Mesothelial cell of epicardium (in vitro differentiated cells): ENCODE results near the gene CCT5. TPM values are rescaled to one million over a fixed set of nuclear protein-coding genes. Genes with fewer than 3 reads are reported as not detected.

Experiments
- DNase-seq, 2 experiments: peaks; one replicate each; pipeline ENCODE4 v3.0.0; 2021; ENCODE audit warnings: low spot score in 2 of 2; ENCODE audit not compliant: unreplicated experiment in 2 of 2
- H3K27ac Mint-ChIP-seq: 2 replicates; pipeline ENCODE4 v1.8.0; 2021; ENCODE audit warnings: mixed read lengths
- H3K27me3 Mint-ChIP-seq: 2 replicates; pipeline ENCODE4 v1.8.0; 2021; ENCODE audit warnings: low read depth, mixed read lengths
- H3K36me3 Mint-ChIP-seq: 2 replicates; pipeline ENCODE4 v1.8.0; 2021; ENCODE audit warnings: mixed read lengths
- H3K4me1 Mint-ChIP-seq: 2 replicates; pipeline ENCODE4 v1.8.0; 2021; ENCODE audit warnings: mixed read lengths
- H3K4me3 Mint-ChIP-seq: 2 replicates; pipeline ENCODE4 v1.8.0; 2021; ENCODE audit warnings: mild to moderate bottlenecking, moderate library complexity, mixed read lengths
- H3K9me3 Mint-ChIP-seq: 2 replicates; pipeline ENCODE4 v1.8.0; 2021; ENCODE audit warnings: mixed read lengths
- total RNA-seq: library from RNA; stranded (reverse); gene quantifications from 3 replicates; pipeline ENCODE4 v1.2.1, GENCODE V29; 2021
- TF ChIP-seq, protein P1 (sequence below): fragments of 200-600 bp; sonication (generic); IDR thresholded peaks from one replicate; pipeline ENCODE4 v1.5.0; 2021; ENCODE audit warnings: antibody characterized with exemption; ENCODE audit not compliant: unreplicated experiment

CCT5 gene
- total RNA-seq, 1 donor from 2014 or later, result 141 TPM

DNA sequence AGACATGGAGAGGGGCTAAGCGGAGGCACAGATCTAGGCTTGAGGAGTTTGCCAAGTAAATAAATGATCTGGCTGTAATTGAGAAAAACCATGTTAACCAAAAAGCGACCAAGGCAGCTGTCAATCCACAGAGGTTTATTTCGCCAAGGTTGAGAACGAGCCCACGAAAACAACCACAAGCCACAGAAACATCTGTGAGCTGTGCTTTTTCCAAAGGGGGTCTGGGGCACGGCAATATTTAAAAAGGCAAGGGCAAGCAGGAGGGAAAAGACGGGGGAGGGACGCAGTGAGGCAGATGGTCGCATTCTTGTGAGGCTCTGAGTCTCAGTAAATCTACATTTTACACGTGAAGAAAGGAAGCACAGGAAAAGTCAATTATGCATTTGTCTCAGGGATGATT is 25.4 kb downstream of the CCT5 start:
- H3K4me1 Mint-ChIP-seq, result peaks cover 4% of the 10 kb centered on the region
- TF ChIP-seq, protein P1, sequence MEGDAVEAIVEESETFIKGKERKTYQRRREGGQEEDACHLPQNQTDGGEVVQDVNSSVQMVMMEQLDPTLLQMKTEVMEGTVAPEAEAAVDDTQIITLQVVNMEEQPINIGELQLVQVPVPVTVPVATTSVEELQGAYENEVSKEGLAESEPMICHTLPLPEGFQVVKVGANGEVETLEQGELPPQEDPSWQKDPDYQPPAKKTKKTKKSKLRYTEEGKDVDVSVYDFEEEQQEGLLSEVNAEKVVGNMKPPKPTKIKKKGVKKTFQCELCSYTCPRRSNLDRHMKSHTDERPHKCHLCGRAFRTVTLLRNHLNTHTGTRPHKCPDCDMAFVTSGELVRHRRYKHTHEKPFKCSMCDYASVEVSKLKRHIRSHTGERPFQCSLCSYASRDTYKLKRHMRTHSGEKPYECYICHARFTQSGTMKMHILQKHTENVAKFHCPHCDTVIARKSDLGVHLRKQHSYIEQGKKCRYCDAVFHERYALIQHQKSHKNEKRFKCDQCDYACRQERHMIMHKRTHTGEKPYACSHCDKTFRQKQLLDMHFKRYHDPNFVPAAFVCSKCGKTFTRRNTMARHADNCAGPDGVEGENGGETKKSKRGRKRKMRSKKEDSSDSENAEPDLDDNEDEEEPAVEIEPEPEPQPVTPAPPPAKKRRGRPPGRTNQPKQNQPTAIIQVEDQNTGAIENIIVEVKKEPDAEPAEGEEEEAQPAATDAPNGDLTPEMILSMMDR, result no peak
- H3K27me3 Mint-ChIP-seq, result no peaks in the 10 kb centered on the region
- no peak overlapping the region for H3K4me3 Mint-ChIP-seq
- H3K36me3 Mint-ChIP-seq, result peaks cover 15% of the 10 kb centered on the region
- H3K27ac Mint-ChIP-seq, result no peak overlapping the region
- peaks cover 6% of the 10 kb centered on the region for H3K9me3 Mint-ChIP-seq
- DNase-seq, result no peak

DNA sequence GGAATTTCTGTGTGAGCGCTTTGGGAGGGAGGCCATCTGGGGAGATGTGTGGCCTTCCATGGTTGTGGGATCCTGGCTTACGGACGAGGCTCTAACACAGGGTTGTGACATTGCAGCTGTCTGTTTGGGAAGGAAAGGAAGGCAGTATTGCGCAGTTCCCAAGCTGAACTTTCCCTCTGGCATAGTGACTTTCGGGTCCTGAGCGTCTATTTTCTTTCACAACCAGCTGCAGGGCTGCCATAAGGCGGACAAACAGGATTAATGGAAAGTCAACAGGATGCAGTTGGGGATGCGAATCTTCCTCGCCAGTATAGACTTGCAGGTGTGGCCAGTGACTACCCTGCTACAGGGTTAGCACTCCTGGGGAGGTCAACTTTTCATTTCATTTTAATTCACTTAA is 25.9 kb downstream of the CCT5 start:
- Mint-ChIP-seq H3K27ac (no peak overlapping the region), H3K4me1 (peaks cover 4% of the 10 kb centered on the region), H3K4me3 (no peak overlapping the region)

GRCh38 chr5:10276691-10277090 is 26.6 kb downstream of the CCT5 start:
- DNase-seq, result no peak
- H3K4me1 Mint-ChIP-seq, result peaks cover 4% of the 10 kb centered on the region
- TF ChIP-seq, protein P1, result no peak
- peaks cover 16% of the 10 kb centered on the region for H3K36me3 Mint-ChIP-seq
- H3K9me3 Mint-ChIP-seq, result peaks cover 6% of the 10 kb centered on the region
- no peak overlapping the region for H3K27ac Mint-ChIP-seq
- no peaks in the 10 kb centered on the region for H3K27me3 Mint-ChIP-seq
- H3K4me3 Mint-ChIP-seq, result no peak overlapping the region

More for the DNA sequence above, 25.9 kb downstream of the CCT5 start:
- DNase-seq, result no peak
- H3K9me3 Mint-ChIP-seq, result peaks cover 6% of the 10 kb centered on the region
- H3K36me3 Mint-ChIP-seq, result peaks cover 16% of the 10 kb centered on the region
- H3K27me3 Mint-ChIP-seq, result no peaks in the 10 kb centered on the region
- TF ChIP-seq, protein P1, result no peak

DNA sequence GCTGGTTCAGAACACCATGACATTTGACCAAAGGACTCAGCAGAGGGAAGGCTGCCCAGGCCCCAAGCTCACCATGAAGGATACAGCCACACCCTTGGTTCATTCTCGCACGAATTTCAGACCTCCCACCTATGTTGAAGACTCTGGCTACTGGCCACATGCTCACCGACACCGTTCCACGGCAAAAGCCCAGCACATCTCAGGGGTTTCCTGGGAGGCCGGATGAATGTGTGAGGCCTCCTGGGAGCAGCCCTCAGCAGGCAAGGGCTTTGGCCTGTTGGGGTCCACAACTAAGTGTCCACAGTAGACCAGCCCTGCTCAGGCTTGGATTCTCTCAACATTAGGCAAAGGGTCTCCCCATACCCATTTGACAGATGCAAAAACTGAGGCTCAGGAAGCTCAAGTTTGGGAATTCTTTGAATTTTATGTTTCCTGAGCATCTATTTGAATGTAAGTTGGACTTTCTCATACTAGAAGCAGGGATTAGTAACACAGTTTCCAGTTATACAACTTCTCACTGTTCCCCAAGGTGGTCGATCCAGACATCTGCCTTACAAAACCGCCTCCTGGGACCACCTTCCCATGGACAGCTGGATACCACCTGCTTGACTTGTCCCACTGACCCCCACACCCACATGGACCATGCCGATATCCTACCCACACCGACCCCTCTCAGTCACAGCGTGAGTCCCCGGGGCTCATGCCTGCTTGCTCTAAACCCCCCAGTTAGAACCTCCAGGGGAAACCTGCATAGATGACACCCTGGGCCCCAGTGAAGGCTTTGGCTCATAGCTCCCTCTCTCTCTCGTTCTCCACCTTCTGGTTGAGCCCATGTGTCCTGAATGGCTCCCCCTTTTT is 27.9 kb downstream of the CCT5 start:
- no peak for DNase-seq
- H3K9me3 Mint-ChIP-seq, result no peaks in the 10 kb centered on the region
- H3K36me3 Mint-ChIP-seq, result peaks cover 13% of the 10 kb centered on the region
- TF ChIP-seq, protein P1, result no peak
- no peak overlapping the region for H3K27ac Mint-ChIP-seq
- no peak overlapping the region for H3K4me3 Mint-ChIP-seq
- no peaks in the 10 kb centered on the region for H3K27me3 Mint-ChIP-seq
- H3K4me1 Mint-ChIP-seq, result peaks cover 4% of the 10 kb centered on the region

- H3K27ac Mint-ChIP-seq, result no peak overlapping the region
- TF ChIP-seq, protein P1, result no peak
- no peak for DNase-seq
- H3K27me3 Mint-ChIP-seq, result no peaks in the 10 kb centered on the region
- H3K36me3 Mint-ChIP-seq, result peaks cover 13% of the 10 kb centered on the region
- H3K4me1 Mint-ChIP-seq, result peaks cover 4% of the 10 kb centered on the region
- no peaks in the 10 kb centered on the region for H3K9me3 Mint-ChIP-seq
- H3K4me3 Mint-ChIP-seq, result no peak overlapping the region
Measured at GRCh38 chr5:10278658-10279279, 28.7 kb downstream of the CCT5 start.
